ENCODE data around the gene NEURL4.

- TF ChIP-seq CTCF (IDR thresholded peaks at IDR 0.05): peak; percentile 72 to 90 (median 85)
- no peak for TF ChIP-seq POLR2A (IDR thresholded peaks at IDR 0.05)
These were observed 27.0 kb upstream of the NEURL4 start for GRCh38 chr17:7356072-7356549.
